Measurements from ENCODE around the gene PEAK3. TPM values are rescaled to one million over a fixed set of nuclear protein-coding genes. Genes with fewer than 3 reads are reported as not detected.

PEAK3 gene
- total and polyA plus RNA-seq, 10 of the 15 experiments (the other 5 are each of a cell fraction or from before 2014, with no cell fraction given), result 0.03 to 0.10 (median 0.05) TPM; not detected in 7

- TF ChIP-seq NR2C2 (IDR thresholded peaks at IDR 0.05; ENCODE audit: borderline replicate concordance, control insufficient read depth, insufficient read length, low read depth) (peak; percentile 81), ZBTB11 (CRISPR knock-in tag; IDR thresholded peaks at IDR 0.05) (no peak), NBN (IDR thresholded peaks at IDR 0.05) (peak; percentile 88), MYC (IDR thresholded peaks at IDR 0.05; ENCODE audit: insufficient read depth, insufficient read length, insufficient replicate concordance, low read length, severe bottlenecking) (no peak), STAT3 (IDR thresholded peaks at IDR 0.05; ENCODE audit: low read depth, low read length) (no peak), SREBF2 (IDR thresholded peaks at IDR 0.05; ENCODE audit: low read length) (peak; percentile 87; the same call in 1 of the 2 replicates), SUPT20H (IDR thresholded peaks at IDR 0.05; ENCODE audit: borderline replicate concordance, control insufficient read depth, low read depth, low read length) (no peak), TARDBP (IDR thresholded peaks at IDR 0.05; ENCODE audit: borderline replicate concordance) (0 out of 2 replicates have a peak, but pooled peaks have one; percentile 14), RAD51 (IDR thresholded peaks at IDR 0.05) (no peak), MXI1 (IDR thresholded peaks at IDR 0.05; ENCODE audit: low read depth, low read length) (no peak; the same call in 1 of the 2 replicates), BCLAF1 (IDR thresholded peaks at IDR 0.05) (no peak), ATF3 (IDR thresholded peaks at IDR 0.05; ENCODE audit: borderline replicate concordance, extremely low read depth, low read depth, low read length) (peak; percentile 59; the same call in 1 of the 2 replicates), PBX3 (IDR thresholded peaks at IDR 0.05; ENCODE audit: insufficient replicate concordance, low read depth, low read length) (no peak), SIN3A (IDR thresholded peaks at IDR 0.05; ENCODE audit: low read depth, low read length) (peak; percentile 83; the same call in 1 of the 2 replicates), IRF5 (IDR thresholded peaks at IDR 0.05; ENCODE audit: borderline replicate concordance) (no peak), HDAC6 (IDR thresholded peaks at IDR 0.05; ENCODE audit: unreplicated experiment) (no peak), USF2 (IDR thresholded peaks at IDR 0.05; ENCODE audit: borderline replicate concordance, low read depth, low read length) (no peak)
Measured at GRCh38 chr19:2236314-2237050, 45.5 kb downstream of the PEAK3 start, which contains the start of the genes PLEKHJ1 and SF3A2 (continued).
